ENCODE measurements around the gene RBM41. TPM values are rescaled to one million over a fixed set of nuclear protein-coding genes. Genes with fewer than 3 reads are reported as not detected.

The RBM41 gene
- total and polyA plus RNA-seq, 9 of the 15 experiments (the other 6 are each of a cell fraction or from before 2014, with no cell fraction given), result 11.6 to 51.8 (median 27.9) TPM

GRCh38 chrX:107135965-107136307, 17.3 kb upstream of the RBM41 start (continued):
- TF ChIP-seq ELK3 (CRISPR knock-in tag; IDR thresholded peaks at IDR 0.05) (no peak), ATF2 (CRISPR knock-in tag; IDR thresholded peaks at IDR 0.05) (no peak), ETS1 (conservative IDR thresholded peaks at IDR 0.05; ENCODE audit: control insufficient read depth, low read depth, low read length) (no peak), SMARCA4 (IDR thresholded peaks at IDR 0.05) (no peak), MAX (CRISPR knock-in tag; IDR thresholded peaks at IDR 0.05) (no peak), MBD1 (CRISPR knock-in tag; IDR thresholded peaks at IDR 0.05) (no peak), TGIF2 (CRISPR knock-in tag; IDR thresholded peaks at IDR 0.05) (no peak)

All from K562 (cell line).